Stimulated activated CD4-positive, alpha-beta T cell treated with anti-CD3 and anti-CD28 coated beads, TNF-alpha, amount 100 ng/mL, for 48 hours (primary cell): Measurements from ENCODE around the gene TLX1.

Source experiments
- DNase-seq, 3 donors: peaks; one replicate each; pipeline ENCODE4 v3.0.0-alpha.2; 2020; ENCODE audit warnings: low read depth in 3 of 3

Gene TLX1

DNA sequence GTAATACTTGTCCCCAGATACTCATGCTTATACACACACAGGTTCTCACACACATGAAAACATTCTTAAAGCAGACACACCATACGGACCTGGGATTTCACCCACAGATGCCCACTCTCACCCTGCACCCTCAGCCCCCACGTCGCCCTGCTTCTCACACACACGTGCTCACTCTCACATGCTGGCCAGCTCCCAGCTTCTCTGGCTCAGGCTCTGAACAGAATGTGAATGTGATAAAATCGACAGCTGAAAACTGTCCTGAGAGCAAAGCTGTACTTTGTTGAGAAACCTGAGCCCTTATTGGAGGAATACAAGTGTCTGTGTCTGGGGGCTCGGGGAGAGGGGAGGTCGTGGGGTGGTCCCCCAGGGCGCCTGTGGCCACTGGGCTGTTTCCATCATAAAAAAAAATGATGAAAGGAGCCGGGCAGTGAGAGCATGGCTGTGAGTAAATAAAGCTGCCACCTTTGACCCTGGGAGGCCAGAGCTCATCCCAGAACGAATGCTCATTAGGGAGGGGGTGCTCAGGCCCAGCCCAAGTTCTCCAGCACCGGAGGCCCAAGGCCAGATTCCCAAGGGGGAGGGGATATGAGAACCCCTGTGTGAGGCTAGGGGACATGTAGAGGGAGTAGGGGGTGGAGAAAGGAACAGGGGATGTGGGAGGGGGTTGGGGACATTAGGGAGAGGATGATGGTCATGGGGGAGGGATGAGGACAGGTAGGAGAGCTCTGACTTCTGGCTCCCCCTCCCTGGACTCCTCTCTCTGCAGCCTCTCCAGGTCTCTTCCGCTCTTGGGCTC is 18.1 kb upstream of the TLX1 start:
- DNase-seq, result no peak

GRCh38 chr10:101113890-101114403 is 17.2 kb upstream of the TLX1 start:
- no peak for DNase-seq

- no peak for DNase-seq
Observed at GRCh38 chr10:101114646-101115045, 16.5 kb upstream of the TLX1 start.

DNA sequence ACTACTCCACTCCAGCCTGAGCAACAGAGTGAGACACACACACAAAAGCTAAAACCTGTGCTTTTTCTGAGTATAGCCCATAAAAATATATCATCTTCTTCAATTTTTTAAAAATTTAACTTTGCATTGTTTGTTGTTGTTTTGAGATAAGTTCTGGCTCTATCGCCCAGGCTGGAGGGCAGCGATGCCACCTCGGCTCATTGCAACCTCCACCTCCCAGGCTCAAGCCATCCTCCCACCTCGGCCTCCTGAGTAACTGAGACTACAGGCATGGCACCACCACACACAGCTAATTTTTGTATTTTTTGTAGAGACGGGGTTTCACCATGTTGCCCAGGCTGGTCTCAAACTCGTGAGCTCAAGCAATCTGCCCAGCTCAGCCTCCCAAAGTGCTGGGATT is 14.3 kb upstream of the TLX1 start:
- DNase-seq, result no peak

DNA sequence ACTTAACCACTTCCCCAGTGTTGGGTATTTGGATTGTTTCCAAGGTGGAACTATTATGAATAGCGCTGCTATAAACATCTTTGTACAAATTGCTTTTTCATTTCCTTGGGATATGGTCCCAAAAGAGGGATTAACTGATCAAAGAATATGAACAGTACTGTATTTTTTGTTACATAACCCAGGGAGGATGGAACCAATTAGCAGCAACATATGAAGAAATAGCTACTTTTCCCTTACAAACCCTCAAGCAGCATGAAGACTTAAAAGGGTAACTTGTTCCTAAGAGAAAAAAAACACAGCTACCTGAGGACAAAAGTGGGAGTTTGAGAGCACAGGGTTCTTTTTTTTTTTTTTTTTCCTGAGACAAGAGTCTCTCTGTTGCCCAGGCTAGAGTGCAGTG is 13.1 kb upstream of the TLX1 start:
- DNase-seq, result no peak

GRCh38 chr10:101120520-101120883 is 10.6 kb upstream of the TLX1 start:
- DNase-seq, result no peak

GRCh38 chr10:101120884-101121653 is 10.0 kb upstream of the TLX1 start:
- DNase-seq, result no peak

DNA sequence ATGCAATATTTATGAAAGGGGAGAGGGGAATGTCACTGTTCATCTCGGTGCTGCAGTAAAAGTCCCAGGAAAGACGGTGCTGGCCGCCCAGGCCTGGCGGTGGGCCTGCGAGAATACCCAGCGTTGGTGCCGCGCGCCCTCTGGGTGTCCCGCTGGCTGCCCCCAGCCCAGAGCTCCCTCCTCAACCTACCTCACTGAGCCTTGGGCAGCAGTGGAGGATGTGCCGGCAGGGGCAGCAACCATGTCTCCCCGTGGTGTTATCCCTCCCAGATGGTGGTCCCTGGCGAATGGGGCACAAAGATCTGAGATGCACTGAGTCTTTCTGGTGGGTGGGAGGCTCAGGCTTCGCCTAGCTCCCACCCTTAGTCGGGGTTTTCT is 9.5 kb upstream of the TLX1 start:
- DNase-seq, result no peak

DNA sequence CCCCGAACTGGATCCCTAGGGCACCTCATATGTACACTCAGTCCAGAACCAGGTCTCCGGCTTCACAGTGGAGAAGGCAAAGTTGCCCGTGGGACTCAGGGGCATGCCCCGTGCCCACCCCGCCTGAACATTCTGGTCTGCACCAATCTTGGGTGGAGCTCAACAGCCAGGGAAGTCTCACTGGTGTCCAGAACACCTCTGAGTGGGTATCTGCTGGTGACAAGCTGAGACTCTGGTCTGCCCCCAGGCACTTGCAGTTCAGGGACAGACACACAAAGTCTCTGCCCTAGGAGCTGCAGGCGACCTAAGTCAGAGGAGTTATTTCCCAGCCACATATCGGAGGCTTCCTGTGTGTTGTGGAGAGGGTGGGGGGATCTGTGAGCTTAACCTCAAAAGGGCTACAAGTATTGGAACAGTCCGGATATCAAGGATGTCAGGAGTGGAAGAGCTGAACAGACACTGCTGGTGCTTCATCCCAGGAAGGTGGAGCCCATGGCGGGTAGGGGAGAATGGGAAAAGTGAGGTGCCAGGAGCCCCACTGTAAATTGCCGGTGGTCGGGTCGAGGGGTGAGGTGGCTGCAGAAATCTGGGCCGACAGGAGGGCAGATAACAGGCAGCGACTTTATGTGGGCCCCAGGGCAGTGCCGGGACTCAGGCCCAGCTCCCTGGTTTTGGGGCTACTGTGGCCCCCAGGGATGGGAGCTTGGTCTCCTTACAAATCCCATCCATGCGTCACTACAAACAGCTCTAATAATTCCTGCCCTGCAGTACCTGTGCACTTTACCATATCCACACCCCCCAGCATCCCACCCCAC is 8.6 kb upstream of the TLX1 start:
- no peak for DNase-seq

DNA sequence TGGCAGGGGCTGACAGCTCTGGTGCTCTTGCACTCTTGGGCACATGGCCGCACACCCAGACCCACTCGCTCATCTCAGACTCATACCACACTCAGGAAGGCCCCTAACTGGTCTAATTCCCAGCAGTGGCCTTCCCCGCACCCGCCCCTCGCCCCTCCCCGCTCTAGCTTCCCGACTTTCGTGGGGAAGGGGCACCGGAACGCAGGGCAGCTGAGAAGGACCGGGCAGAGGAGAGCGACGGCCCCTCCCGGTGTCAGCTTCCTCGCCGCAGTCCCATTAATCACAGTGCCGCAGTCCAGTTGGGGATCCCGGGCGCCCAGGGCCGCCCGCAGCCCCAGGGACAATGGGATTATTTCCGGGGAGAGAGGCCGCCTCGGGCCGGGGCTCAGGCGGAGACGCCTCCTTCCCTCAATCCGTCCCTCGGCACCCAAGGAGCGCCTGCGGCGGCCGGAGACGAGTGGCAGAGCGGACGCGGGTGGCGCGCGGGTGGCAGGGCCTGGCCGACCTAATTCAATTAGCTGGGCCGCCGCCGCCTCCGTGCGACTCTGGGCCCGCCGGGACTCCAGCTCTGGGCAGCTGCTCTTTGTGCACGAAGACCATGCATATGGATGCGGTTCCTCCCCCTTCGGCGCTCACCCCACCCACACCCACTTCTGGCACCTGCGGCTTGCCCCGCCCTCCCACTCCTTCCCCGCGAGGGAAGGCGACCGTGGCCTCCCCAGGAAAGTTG is 7.8 kb upstream of the TLX1 start:
- DNase-seq, result no peak

GRCh38 chr10:101123815-101124617 is 7.1 kb upstream of the TLX1 start:
- DNase-seq, result no peak

- DNase-seq, result no peak
Observed at GRCh38 chr10:101124933-101125332, 6.2 kb upstream of the TLX1 start.

DNA sequence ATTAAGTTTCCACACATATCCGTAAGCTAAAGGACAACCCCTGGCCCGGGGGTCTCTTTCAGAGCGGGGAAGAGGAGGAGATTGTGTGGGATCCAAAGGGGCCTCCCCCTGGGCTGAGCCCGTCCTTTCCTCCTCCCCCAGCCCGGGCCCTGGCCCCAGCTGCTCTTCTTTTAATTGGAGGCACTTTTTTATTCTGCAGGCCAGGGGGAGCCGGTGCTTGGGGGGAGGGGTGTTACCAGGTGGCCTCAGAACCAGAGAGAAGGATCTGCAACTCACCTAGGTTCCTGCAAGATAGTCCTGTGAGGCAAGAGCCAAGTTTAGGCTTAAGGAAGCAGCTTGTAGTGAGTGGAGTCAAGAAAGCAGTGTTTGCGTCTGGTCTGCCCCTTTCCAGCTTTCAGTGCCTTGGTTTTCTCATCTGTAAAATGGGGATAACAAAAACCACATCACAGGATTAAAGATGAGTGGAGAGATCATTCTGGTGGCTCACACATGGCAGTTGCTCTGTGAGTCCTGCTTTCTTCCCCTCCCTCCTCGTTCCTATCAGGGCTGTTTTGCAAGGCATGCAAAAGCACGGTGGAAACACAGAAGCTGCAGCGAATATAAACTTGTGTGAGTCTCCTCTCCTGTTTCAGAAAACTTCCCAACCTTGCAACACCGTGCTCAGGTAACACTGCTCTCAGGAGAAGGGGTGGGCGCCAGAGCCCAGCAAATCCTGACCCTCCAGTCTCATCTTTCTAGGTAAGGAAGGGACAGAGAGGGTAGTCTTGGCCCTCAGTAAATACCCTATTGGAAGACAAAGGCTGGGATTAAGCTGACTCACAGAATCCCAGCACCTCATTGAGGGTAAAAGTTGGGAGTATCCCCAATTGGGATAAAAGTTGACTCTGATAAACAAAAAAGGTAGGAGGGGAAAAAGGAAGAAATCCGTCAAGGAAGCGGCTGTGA is 4.1 kb upstream of the TLX1 start:
- no peak for DNase-seq

DNA sequence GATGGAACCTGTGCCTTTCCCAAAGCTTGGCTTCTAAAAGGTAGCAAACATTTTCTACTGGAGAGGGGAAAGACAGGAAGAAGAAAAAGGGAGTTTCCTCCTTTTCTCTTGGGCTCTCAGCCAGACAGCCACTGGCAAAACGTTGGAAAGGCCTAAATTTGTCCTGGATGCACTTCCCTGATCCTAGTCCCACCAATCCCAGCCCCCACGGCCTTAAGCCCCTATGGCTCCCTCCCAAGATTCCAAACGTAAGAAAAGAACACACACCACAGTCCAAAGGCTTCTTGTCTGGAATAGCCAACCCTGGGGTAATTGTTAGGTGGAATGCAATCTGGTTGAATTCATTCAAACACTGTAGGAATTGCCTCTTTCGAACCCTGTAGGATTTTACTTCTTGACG is 959 bp upstream of the TLX1 start:
- DNase-seq, result no peak

- no peak for DNase-seq
Observed at GRCh38 chr10:101131962-101132635, 999 bp downstream of the TLX1 start.

DNA sequence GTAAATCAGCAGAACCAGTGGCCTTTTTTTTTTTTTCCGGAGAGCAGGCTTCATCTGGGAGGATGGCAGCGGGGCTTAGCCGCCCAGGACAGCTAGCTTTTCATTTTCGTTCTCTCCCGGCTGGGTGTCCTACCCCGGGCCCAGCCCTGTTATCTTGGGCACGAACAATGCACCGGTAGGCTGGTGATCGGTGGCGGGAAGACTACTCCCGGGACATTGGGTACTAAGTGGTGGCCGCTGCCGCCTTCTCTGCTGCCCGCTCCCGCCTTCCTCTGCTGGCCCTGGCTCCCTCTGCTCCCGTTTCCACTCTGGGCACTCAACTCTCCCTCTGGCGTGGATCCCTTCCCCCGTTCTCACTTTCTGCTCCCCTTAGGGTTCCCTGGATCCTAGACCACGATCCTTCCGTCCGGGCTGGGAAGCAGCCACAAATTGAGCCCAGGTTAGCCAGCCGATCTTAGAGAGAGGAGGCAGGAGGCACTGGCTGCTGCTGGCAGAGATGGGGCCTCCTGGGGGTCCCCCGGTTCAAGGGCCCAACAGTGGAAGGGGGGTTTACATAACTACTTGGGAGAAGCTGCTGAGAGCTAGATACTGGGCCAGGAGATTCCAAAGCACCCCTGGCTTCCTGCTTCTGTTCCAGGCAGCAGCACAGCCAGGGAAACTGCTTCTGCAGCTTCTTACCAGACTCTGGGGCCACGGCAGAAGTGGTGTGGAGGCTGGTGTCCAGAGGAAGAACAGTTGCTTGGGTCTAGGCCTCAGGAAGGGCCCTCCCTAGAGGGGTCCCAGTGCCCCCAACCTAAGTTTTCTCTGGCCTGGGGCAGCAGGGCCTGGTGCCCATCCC is 1.8 kb downstream of the TLX1 start:
- DNase-seq, result no peak

DNA sequence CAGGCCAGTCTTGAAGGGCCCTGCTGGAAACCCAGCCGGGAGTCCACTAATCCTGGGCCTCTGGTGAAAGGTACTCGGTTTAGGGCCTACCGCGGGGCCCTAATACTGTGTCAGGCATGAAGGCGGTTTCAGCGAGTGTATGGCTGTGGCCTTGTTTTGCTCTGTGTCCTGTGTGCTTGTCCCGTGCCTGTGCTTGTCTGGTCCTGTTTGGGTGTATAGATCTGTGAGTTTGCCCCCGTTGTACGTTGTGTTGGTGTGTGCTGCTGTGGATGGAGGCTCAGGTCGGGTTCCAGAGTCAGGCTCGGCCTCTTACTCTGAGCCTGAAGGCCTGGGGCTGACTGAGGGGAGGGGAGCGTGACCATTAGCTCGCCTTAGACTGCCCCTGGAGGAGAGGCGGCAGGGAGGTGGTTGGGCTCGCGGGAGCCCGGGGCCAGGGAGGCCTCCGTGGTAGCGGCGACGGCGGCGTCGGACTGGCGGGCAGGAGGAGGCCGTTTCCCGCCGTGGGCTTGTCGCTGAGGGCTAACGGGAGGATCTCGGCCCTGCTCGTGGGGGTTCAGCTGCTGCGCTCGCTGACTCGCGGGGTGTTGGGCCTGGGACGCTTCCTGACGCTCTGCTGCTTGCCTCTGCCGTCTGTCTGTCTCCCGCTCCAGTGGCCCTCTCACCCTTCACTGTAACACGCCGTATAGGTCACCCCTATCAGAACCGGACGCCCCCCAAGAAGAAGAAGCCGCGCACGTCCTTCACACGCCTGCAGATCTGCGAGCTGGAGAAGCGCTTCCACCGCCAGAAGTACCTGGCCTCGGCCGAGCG is 2.6 kb downstream of the TLX1 start:
- DNase-seq, result no peak
